Measurements from ENCODE around the gene HJV. TPM values are rescaled to one million over a fixed set of nuclear protein-coding genes. Genes with fewer than 3 reads are reported as not detected.

Gene HJV
- total RNA-seq, 1 donor = not detected

DNA sequence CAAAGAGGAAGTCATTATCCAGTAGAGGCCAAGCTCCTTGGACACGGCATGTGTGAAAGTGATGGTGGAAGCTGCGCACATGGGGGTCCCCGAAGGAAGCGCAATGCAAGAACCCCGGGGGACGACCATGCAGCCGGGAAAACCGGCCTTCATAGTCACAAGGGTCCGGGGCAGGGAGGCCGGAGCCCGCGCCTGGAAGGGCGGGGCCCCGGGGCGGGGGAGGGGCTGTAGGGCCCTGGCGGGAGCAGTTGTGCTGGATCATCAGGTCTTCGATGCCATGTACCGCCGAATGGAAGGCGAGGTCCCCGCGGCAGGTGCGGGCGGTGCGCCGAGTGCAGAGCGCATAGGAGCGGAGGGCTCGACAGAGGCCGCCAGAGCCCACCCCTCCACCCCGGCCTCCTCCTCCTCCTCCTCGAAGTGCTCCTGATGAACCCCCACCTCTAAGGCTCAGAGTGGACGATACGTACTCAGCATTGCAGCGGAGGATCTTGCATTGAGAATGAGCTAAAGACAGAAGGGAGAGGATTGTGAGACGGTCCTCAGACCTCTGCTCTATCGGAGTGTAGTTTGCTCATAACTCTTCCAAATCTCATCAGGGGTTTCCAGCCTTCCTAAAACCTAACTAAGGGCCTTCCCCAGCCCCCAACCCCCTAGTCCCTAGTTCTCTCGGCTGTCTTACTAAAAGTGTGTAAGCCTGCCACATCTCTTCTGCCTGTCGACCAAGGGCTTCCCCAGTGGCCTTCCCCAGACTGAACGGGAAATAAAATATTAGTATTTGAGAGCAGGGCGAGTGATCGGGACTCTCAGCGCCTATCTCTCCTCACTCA lies 2.1 kb downstream of the HJV start:
- peak overlapping the region; percentile 19 for H3K4me3 ChIP-seq (ENCODE audit: low read depth, low read length)
- no peak for DNase-seq (ENCODE audit: low read depth)
- TF ChIP-seq, protein P1, sequence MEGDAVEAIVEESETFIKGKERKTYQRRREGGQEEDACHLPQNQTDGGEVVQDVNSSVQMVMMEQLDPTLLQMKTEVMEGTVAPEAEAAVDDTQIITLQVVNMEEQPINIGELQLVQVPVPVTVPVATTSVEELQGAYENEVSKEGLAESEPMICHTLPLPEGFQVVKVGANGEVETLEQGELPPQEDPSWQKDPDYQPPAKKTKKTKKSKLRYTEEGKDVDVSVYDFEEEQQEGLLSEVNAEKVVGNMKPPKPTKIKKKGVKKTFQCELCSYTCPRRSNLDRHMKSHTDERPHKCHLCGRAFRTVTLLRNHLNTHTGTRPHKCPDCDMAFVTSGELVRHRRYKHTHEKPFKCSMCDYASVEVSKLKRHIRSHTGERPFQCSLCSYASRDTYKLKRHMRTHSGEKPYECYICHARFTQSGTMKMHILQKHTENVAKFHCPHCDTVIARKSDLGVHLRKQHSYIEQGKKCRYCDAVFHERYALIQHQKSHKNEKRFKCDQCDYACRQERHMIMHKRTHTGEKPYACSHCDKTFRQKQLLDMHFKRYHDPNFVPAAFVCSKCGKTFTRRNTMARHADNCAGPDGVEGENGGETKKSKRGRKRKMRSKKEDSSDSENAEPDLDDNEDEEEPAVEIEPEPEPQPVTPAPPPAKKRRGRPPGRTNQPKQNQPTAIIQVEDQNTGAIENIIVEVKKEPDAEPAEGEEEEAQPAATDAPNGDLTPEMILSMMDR (IDR thresholded peaks at IDR 0.05; ENCODE audit: insufficient read depth, low read depth, low read length) = no peak

DNA sequence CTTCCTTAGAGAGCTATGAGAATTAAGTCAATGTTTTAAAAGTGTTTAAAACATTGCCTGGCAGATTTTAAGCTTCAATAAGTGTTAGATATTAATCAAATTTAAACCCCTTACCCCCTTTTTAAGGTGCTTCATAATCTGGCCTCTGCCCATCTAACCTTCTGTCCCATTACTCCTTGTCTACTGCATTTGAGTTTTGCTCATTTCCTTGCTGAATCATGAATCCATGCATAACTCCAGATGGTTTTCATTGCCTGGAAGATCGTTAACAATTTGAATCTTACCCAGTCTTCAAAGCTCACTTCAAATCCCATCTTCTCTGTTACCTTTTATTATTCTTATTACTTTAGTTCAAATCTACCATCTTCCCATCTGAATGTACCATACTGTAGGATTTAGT lies 4.6 kb downstream of the HJV start:
- no peak for DNase-seq (ENCODE audit: low read depth)
- H3K4me3 ChIP-seq (ENCODE audit: low read depth, low read length) = no peak overlapping the region
- TF ChIP-seq, protein P1 (IDR thresholded peaks at IDR 0.05; ENCODE audit: insufficient read depth, low read depth, low read length) = no peak

DNA sequence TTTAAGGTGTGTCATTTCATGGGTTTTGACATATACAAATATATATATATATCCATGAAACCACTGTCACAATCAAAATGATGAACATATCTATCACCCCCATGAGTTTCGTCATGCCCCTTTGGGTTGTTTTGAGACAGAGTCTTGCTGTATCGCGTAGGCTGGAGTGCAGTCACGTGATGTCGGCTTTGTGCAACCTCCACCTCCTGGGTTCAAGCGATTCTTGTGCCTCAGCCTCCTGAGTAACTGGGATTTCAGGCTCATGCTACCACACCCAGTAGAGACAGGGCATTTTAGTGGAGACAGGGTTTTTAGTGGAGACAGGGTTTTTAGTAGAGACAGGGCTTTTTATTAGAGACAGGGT lies 8.0 kb downstream of the HJV start:
- TF ChIP-seq, protein P1 (IDR thresholded peaks at IDR 0.05; ENCODE audit: insufficient read depth, low read depth, low read length) = no peak
- H3K4me3 ChIP-seq (ENCODE audit: low read depth, low read length) = no peak overlapping the region
- no peak for DNase-seq (ENCODE audit: low read depth)

DNA sequence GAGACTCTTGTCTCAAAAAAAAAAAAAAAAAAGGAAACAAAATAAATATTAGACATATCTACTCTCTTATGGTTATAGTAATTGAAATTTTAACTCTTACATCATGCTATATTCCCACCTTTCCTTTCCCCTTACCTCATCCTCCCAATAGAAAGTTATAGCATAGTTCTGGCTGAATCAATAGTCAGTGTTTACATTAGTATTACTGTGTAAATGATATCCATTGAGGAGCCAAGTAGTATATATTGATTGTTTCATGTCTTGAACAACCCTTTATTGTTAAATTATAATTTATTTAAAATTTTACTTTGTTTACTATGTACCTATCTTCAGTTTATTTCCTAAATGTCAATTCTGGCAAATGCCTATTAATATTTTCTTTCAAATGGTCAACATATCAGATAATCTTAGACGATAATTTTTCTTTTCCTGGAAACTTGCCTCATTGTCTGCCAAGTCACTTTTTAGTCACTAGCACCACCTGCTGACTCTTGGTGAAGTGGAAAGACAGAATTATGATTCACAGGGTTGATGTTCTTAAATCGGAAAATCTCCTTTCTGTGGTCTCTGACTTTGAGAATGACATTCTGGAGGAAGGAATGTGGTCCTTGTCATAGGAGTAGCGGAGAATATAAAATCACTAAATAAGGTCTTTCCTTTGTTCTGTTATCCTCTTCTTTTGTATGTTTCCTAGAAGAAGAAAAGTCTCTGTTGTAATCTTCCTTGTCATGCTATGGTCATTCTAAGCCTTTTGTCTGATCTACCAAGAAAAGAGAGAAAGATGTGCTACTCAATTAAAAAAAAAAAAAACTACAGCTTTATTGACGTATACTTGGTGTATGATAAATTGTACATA lies 8.6 kb downstream of the HJV start:
- peak; percentile 82 for DNase-seq (ENCODE audit: low read depth)
- TF ChIP-seq, protein P1 (IDR thresholded peaks at IDR 0.05; ENCODE audit: insufficient read depth, low read depth, low read length) = peak; percentile 78
- no peak overlapping the region for H3K4me3 ChIP-seq (ENCODE audit: low read depth, low read length)

DNA sequence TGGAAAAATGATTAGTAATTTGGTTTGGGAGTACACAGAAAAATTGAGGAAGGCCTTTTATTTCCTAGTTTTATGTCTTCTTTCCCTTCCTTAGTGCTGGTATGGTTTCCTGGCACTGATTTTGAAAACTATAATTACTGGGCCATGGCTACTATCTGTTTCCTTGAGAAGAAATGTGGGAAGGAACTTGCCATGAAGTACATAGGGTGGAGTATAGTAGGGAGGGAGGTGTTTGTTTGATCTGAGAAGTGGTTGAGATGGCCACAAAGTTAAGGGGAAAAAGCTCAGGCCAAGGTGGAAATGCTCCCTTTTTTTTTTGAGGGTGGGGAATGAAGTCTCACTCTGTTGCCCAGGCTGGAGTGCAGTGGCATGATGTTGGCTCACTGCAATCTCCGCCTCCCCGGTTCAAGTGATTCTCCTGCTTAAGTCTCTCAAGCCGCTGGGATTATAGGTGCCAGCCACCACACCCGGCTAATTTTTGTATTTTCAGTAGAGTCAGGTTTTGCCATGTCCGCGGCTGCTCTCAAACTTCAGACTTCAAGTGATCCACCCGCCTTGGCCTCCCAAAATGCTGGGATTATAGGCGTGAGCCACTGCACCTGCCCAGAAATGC lies 11.3 kb downstream of the HJV start:
- TF ChIP-seq, protein P1 (IDR thresholded peaks at IDR 0.05; ENCODE audit: insufficient read depth, low read depth, low read length) = no peak
- DNase-seq (ENCODE audit: low read depth) = no peak
- H3K4me3 ChIP-seq (ENCODE audit: low read depth, low read length) = no peak overlapping the region

DNA sequence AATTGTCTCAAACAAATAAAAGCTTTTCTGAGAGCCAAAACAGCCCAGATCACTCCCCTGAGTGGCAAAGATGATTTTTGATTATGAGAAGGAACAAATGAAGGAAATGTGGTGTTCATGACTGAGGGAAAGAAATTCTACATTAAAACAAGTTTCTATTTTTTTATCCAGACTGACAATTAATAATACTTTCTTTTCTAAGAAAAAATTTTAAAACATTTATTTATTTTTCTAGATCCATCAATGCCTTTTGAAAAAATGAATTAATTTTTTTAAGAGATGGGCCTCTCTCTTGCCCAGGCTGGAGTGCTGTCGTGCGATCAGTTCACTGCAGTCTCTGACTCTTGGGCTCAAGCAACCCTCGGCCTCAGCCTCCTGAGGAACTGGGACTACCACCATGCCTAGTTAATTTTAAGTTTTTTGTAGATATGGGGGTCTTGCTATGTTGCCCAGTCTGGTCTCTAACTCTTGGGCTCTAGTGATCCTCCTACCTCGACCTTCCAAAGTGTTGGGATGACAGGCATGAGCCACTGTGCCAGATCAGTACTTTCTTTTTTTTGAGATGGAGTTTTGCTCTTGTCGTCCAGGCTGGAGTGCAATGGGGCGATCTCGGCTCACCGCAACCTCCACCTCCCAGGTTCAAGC lies 13.9 kb downstream of the HJV start:
- TF ChIP-seq, protein P1 (IDR thresholded peaks at IDR 0.05; ENCODE audit: insufficient read depth, low read depth, low read length) = no peak
- no peak for DNase-seq (ENCODE audit: low read depth)

More for the DNA sequence above, 13.9 kb downstream of the HJV start:
- no peak overlapping the region for H3K4me3 ChIP-seq (ENCODE audit: low read depth, low read length)

All from fibroblast of villous mesenchyme (primary cell).